GM12878 (cell line): ENCODE measurements around the gene SIDT2. TPM values are rescaled to one million over a fixed set of nuclear protein-coding genes. Genes with fewer than 3 reads are reported as not detected.

Source experiments
- ATF7 ChIP-seq: fragments of 450-650 bp; IDR thresholded peaks from 2 replicates; pipeline ENCODE4 v1.6.1; 2016; ENCODE audit warnings: low read depth, mild to moderate bottlenecking
- CHD4 ChIP-seq: fragments of 200-600 bp; sonication (generic); IDR thresholded peaks from 2 replicates; pipeline ENCODE4 v1.6.1; 2016; ENCODE audit warnings: mild to moderate bottlenecking
- E4F1 ChIP-seq: fragments of 450-650 bp; IDR thresholded peaks from 2 replicates; pipeline ENCODE4 v1.6.1; 2018; ENCODE audit warnings: borderline replicate concordance, mild to moderate bottlenecking; ENCODE audit not compliant: partially characterized antibody
- ELK1 ChIP-seq: IDR thresholded peaks from 2 replicates; pipeline ENCODE4 v1.6.1; 2012; ENCODE audit warnings: low read depth, low read length, improper control_type of control experiment
- HCFC1 ChIP-seq: fragments of 150-350 bp; IDR thresholded peaks from 2 replicates; pipeline ENCODE4 v1.6.1; 2014; ENCODE audit warnings: low read length
- IRF5 ChIP-seq: fragments of 450-650 bp; IDR thresholded peaks from 2 replicates; pipeline ENCODE4 v1.6.1; 2017; ENCODE audit warnings: borderline replicate concordance
- JUND ChIP-seq: IDR thresholded peaks from 2 replicates; pipeline ENCODE4 v1.6.1; 2012; ENCODE audit warnings: low read depth, mild to moderate bottlenecking, low read length, improper control_type of control experiment, moderate library complexity
- KDM1A ChIP-seq: fragments of 200-600 bp; sonication (generic); IDR thresholded peaks from 2 replicates; pipeline ENCODE4 v1.6.1; 2016; ENCODE audit warnings: borderline replicate concordance
- MLLT1 ChIP-seq: fragments of 450-650 bp; IDR thresholded peaks from 2 replicates; pipeline ENCODE4 v1.6.1; 2016; ENCODE audit warnings: mild to moderate bottlenecking
- MYB ChIP-seq: fragments of 150-350 bp; IDR thresholded peaks from 2 replicates; pipeline ENCODE4 v1.6.1; 2014; ENCODE audit warnings: mild to moderate bottlenecking, low read depth, low read length, borderline replicate concordance
- NR2C2 ChIP-seq: IDR thresholded peaks from 2 replicates; pipeline ENCODE4 v1.6.1; 2011; ENCODE audit warnings: borderline replicate concordance, low read depth; ENCODE audit not compliant: control insufficient read depth, insufficient read length
- PAX5 ChIP-seq: IDR thresholded peaks from 2 replicates; pipeline ENCODE4 v1.6.1; 2011; ENCODE audit warnings: low read depth, low read length, borderline replicate concordance
- RBBP5 ChIP-seq: fragments of 200-600 bp; sonication (generic); conservative IDR thresholded peaks from 2 replicates; pipeline ENCODE4 v1.6.1; 2016
- RUNX3 ChIP-seq: IDR thresholded peaks from 2 replicates; pipeline ENCODE4 v1.6.1; 2012; ENCODE audit warnings: low read length, inconsistent platforms
- SMAD1 ChIP-seq: fragments of 450-650 bp; IDR thresholded peaks from 2 replicates; pipeline ENCODE4 v1.6.1; 2018; ENCODE audit warnings: mild to moderate bottlenecking, low read depth; ENCODE audit not compliant: partially characterized antibody
- SREBF2 ChIP-seq: IDR thresholded peaks from 2 replicates; pipeline ENCODE4 v1.6.1; 2012; ENCODE audit warnings: mild to moderate bottlenecking, low read length
- STAT3 ChIP-seq: IDR thresholded peaks from 2 replicates; pipeline ENCODE4 v1.6.1; 2011; ENCODE audit warnings: low read depth, low read length, improper control_type of control experiment
- TBL1XR1 ChIP-seq: IDR thresholded peaks from 2 replicates; pipeline ENCODE4 v1.6.1; 2012; ENCODE audit warnings: low read depth, low read length, improper control_type of control experiment
- TCF12 ChIP-seq: IDR thresholded peaks from 2 replicates; pipeline ENCODE4 v1.6.1; 2011; ENCODE audit warnings: low read depth, mild to moderate bottlenecking, low read length
- ZNF217 ChIP-seq: fragments of 450-650 bp; IDR thresholded peaks from 2 replicates; pipeline ENCODE4 v1.6.1; 2017; ENCODE audit warnings: antibody characterized with exemption, mild to moderate bottlenecking
- ZNF687 ChIP-seq: fragments of 450-650 bp; IDR thresholded peaks from 2 replicates; pipeline ENCODE4 v1.6.1; 2017; ENCODE audit warnings: mild to moderate bottlenecking, moderate library complexity
- polyA plus RNA-seq, 11 experiments: library from polyadenylated mRNA; depleted of rRNA in 4 of 11; unstranded in 6 of 11; stranded (reverse) in 5 of 11; fragments of >200 nt; fragmentation: Nextera tagmentation in 4 of 11; fragmentation: Illumina TruSeq in 1 of 11; extraction: Ambion mirVana in 4 of 11; extraction: Trizol in 1 of 11; gene quantifications; 1 replicate in 1 of 11; 2 replicates in 10 of 11; pipeline versions ENCODE4 v1.2.1 to v1.2.3, GENCODE V29; 2011 to 2016; ENCODE audit warnings: inconsistent platforms in 2 of 11, missing spikeins in 2 of 11, low read depth in 1 of 11
- total RNA-seq, 4 experiments: library from RNA; depleted of rRNA in 3 of 4; stranded (reverse); fragments of >200 nt in 3 of 4; fragmentation: Illumina TruSeq in 1 of 4; extraction: Trizol in 1 of 4; gene quantifications; 2 replicates each; pipeline versions ENCODE4 v1.2.1 to v1.2.3, GENCODE V29; 2013 to 2021

SIDT2 gene
- total and polyA plus RNA-seq, 10 of the 15 experiments (the other 5 are each of a cell fraction or from before 2014, with no cell fraction given): 4.9 to 23.9 (median 10.3) TPM

GRCh38 chr11:117189191-117189940, 10.8 kb downstream of the SIDT2 start (continued):
- TF ChIP-seq MYB (no peak), KDM1A (no peak), NR2C2 (no peak), SMAD1 (no peak), RUNX3 (0 out of 2 replicates have a peak, but pooled peaks have one; percentile 37), STAT3 (no peak), IRF5 (no peak), PAX5 (peak; percentile 89), TCF12 (0 out of 2 replicates have a peak, but pooled peaks have one; percentile 34), HCFC1 (no peak), ZNF217 (peak; percentile 94), RBBP5 (no peak), SREBF2 (no peak), TBL1XR1 (0 out of 2 replicates have a peak, but pooled peaks have one; percentile 34), ELK1 (no peak), E4F1 (no peak), ZNF687 (peak; percentile 80), MLLT1 (no peak), ATF7 (peak; percentile 29; the same call in 1 of the 2 replicates), CHD4 (no peak), JUND (no peak)
